ENCODE results near the gene TOMM40L.

The TOMM40L gene
- 5.1 reads per million, percentile 20 among the genes with 10 or more reads in this experiment for total RNA-seq

DNA sequence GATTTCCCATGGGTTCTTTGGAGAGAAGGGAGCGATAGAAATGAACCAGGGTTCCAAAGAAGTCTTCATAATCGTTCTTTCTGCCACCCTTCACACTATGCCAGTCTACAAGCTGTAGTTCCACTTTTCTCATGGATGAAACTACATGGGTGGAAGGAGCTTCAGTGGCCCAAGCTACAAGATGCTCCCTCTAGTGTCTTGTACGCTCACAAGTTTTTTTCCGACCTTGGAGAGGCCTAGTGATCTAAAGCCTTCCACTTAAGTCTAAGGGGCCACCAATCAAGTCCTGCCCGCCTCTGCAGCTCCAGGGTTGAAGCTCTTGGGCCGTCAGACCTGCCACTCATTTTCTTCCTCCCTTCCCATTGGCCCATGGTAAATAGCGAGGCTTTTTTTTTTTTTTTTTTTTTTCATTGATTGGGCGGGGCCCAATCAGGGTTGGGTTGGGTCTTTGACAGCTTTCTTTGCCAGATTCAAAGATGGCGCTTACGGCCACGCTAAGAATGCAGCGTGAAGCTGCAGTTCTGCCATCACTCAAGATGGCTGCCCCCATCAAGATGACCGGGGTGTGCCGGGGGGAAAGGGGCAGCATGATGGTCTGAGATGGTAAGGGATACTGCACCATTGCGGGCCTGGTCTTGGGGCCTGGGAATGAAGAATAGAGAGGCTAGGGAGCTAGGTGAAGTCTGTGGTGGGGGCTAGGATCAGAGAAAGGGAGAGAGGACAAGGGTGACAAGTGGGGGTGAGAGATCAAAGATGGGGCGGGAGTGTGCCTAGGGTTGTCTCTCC lies at the start of gene TOMM40L:
TSS of gene TOMM40L (plus strand) at position 527 of the 786 bp plus-strand sequence. CDS start 430 bp downstream, outside the sequence.
- DNase-seq = peak; percentile 87

DNA sequence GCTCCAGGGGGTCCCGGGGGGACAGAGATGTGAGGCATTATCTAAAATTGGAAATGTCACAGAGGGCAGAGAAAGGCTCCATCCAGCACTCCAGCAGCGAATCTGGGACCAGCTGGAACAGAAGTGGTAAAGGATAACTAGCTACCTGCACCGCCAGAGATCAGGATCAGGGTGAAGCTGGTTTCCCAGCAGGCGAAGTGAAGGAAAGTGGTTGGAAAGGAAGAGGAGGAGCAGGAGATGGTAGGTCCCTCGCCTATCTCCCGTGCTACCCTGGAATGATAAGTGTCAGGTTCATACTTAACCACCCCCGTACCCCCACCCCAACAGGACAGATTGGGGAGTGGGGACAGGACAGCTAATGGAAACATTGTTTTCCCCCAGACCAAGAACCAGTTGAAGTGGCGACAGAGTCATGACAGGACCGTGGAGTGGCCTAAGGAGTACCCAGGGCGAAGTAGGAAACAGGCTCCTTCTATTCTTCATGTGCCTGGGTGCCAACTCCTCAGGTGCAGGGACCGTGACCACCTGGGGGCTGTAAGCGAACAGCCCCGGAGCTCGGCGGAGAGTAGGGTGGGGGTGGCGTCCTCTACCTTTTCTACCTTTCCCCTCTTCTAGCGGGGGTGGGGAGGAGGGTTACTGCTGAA lies 49.3 kb upstream of the TOMM40L start:
- DNase-seq = no peak

DNA sequence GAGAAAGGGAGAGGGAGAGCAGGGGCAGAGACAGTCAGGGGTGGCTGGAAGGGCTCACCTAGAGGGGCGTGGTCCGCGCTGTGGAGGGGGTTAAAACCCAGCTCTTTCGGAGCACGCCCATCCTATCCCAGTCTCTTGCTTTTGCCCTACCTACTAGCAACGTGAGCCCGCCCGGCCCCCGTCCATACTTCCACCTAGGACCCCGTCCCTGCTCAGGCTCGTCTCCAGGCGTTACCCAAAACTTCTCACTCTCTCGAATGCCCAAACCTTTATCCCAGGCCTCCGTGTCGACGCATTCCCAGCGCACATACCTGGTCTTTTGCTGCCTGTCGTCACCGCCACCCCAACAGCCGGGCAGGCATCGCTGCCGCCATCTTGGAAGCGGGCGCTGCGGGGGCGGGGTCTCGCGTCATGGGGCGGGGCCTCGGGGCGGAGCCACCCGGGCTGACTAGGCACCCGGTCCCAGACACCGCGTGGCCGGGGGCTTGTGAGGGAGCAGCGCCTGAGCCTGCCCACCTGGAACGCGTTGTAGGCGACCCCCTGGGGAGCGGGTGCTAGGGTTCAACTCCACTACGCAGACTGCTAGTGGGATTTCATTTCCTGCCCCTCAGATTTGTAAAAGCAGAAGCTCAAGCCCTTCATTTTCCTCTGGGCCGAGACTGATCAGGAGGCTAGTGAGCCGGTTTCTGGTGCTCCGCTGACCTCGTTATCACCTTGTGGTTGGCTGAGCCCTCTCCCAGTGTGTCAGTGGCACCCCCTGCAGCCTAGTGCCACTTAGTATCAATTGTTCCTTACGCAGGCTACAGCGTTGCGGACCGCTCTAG lies 48.5 kb upstream of the TOMM40L start, which contains the start of gene B4GALT3:
TSS of gene B4GALT3 (minus strand) at position 396 of the 824 bp plus-strand sequence. CDS start 1,447 bp downstream, outside the sequence.
- peak; percentile 88 for DNase-seq

DNA sequence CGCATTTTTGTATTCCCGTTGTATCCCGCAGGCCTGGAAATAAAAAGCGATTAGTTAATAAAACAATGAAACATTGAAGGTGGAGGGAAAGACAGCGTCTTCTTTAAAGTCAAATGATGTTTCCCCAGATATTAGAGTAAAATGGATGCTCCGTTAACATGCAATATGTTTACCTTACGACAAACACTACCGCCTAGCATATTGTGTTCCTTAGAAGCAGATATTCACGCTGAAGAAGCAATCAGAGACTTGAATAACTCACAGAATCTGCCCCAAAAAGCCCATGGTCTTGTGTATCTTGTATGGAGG lies 48.0 kb upstream of the TOMM40L start:
- DNase-seq = no peak

DNA sequence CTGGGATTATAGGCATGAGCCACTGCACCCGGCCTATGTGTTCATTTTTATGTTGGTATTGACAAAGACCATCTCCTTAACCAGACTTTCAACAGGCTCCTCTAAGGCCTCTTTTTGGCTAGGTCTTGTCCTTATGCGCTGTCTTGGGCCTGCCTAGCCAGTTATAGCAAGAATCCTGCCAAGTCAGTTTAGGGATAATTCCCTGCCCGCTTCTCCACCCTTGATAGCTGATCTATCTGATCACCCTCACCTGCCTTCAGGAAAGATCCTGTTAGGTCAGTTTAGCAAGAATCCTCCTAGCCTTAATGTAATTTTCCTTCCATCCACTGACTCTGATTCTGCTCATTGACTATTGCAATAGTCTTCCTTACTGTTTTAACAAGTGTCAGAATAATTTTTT lies 46.2 kb upstream of the TOMM40L start:
- no peak for DNase-seq

GRCh38 chr1:161180639-161181038 lies 45.2 kb upstream of the TOMM40L start:
- no peak for DNase-seq

DNA sequence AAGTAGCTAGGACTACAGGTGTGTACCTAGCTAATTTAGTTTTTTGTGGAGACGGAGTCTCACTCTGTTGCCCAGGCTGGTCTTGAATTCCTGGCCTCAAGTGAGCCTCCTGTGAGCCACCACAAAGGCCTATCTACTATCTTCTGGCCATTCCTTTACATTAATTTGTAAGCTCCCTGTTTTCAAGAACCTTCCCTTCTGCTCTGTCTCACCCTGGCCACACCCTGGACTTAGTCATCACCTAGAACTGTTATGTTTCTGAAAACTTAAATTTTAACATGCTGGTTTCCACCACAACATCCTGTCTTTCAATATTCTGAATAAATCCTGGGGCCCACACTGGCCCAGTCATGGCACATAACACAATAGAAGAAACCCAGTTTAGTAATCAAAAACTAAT lies 43.6 kb upstream of the TOMM40L start:
- DNase-seq = peak; percentile 41

DNA sequence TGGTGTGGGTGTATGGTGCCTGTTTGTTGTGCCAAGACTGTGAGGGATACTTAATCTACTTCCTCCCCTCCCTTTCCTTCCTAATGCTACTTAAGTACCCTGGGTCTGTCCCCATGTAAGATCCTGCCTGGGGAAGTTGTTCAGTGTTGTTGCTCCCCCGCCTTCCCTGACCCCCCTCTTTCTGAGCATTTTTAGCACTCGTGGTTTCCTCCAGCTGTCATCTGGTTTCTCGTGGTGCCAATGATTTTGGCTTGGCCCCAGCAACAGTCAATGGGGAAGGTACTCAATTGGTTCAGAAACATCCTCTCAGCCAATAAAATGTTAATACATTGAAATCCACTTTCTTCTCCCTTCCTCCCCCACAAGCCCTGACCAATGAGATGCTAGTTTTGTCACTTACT lies 40.6 kb upstream of the TOMM40L start:
- DNase-seq = peak; percentile 69

- no peak for DNase-seq
These were observed 40.0 kb upstream of the TOMM40L start for GRCh38 chr1:161185732-161186311.

GRCh38 chr1:161187311-161187710 lies 38.5 kb upstream of the TOMM40L start:
- DNase-seq = no peak

GRCh38 chr1:161188381-161188780 lies 37.5 kb upstream of the TOMM40L start:
- no peak for DNase-seq

- no peak for DNase-seq
These were observed 36.8 kb upstream of the TOMM40L start for GRCh38 chr1:161189036-161189435.

DNA sequence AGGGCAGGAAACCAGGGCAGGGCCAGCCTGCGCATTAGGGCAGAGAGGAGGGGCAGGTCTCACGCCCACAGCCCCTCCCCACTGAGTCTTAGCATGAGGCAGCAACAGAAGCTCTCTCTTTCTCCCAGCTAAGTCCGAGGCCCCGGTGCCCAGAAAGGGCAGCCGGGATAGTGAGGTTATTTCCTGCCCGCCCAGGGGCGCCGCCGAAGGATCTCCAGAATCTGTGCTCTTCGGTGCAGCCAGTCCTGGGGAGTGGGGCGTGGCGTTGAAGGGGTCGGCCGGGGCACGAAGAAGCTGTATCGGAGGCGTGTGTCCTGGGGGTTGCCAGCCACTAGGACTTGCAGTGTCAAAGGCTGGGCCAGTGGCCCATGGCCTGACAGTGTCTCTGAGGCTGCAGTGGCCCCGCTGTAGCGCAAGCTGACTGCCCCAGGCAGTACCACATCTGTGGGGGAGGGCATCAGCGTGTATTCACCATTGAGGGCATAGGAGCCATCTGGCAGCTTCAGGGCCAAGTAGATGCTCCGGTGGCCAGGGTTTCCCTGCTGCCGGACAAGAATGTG lies 34.8 kb upstream of the TOMM40L start:
- DNase-seq = no peak

DNA sequence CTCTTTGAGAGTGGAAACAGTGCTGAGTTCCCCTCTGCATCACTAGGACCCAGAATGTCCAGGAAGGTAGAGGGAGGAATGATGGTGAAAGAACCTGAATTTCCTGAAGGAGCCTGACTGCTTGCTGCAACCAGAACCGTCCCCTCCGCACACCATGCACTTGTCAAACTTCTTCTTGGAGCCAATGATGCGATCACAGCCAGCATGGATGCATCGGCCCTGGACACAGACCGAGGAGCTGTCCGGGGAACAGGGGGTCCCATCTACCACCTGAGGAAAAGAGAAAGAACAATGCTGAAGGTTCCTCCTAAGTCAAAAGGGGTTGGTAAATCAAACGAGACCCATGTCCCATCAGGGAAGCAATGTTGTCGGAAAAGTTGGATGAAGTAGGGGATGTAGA lies 33.9 kb upstream of the TOMM40L start:
- DNase-seq = no peak

DNA sequence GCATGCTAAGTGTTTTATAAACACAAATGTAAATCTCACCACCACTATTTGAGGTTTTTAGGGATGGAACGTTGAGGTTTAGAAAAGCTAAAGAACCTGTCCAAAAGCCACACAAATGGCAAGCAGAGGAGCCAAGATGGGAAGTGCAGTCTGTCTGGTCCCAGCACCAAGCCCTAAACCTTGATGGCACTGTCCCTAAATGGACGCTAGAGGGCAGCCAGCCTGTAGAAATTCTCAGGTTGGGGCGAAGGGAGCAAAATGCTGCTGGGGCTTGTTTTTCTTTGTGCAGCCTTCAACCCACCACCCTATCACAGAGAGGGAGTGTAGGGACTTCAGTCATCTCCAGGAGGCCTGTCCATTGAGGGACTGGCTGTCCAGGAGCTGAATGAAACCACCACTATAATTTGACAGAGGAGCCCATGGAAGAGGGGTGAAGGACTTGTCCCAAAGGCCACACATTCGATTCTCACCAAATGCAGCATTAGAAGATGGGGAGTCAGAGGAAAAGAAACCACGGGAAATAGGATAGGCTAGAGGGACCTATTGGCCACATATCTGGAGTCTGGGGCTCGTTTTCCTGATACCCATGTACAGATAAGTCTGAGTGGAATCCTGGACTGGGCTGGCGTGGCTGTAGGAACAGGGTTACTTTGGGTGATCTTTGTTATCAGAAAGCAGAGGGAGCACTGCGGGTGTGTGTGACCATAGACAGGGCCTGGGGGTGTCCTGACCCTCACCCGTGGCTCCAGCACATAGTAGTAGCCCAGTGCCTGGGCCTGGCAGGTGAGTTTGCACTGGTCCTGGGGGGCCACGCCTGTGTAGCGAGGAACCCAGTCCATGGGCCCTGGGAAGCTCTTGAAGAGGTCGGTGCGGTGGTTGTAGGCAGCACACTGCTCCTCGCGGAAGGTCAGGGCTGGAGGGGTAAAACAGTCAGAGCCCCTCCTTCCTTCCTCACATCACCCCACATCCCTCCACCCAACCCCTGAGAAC lies 33.1 kb upstream of the TOMM40L start:
- peak; percentile 61 for DNase-seq

DNA sequence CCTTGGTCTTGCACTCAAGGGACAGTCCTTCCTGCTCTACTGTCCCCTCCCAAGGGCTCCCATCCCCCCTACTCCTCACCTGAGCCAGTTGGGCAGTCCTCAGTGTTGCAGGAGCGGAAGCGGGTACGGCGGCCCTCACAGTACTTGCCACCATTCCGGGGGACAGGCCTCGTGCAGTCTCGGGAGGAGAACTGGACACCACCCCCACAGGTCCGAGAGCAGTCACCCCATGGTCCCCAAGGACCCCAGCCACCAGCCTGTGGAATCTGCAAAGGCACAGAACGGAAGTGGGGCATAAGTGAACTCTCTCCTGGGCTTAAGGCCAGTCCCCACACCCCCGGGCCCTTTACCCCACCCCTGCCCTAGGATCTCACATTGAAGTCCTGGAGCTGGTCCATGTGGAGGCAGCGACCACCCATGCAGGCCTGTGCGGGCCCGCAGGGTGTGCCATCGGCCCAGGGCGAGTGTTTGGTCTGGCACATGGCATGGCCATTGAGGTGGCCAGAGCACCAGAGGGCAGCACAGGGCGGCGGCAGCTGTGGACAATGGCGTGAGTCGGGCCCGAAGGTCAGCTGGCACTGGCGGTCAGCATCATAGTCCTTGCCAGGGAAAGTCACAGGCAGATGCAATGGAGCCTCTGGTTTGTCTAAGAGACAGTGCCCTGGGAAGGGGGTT lies 32.2 kb upstream of the TOMM40L start:
- no peak for DNase-seq

GRCh38 chr1:161195171-161195570 lies 30.7 kb upstream of the TOMM40L start:
- DNase-seq = no peak

GRCh38 chr1:161196111-161196510 lies 29.7 kb upstream of the TOMM40L start:
- no peak for DNase-seq

DNA sequence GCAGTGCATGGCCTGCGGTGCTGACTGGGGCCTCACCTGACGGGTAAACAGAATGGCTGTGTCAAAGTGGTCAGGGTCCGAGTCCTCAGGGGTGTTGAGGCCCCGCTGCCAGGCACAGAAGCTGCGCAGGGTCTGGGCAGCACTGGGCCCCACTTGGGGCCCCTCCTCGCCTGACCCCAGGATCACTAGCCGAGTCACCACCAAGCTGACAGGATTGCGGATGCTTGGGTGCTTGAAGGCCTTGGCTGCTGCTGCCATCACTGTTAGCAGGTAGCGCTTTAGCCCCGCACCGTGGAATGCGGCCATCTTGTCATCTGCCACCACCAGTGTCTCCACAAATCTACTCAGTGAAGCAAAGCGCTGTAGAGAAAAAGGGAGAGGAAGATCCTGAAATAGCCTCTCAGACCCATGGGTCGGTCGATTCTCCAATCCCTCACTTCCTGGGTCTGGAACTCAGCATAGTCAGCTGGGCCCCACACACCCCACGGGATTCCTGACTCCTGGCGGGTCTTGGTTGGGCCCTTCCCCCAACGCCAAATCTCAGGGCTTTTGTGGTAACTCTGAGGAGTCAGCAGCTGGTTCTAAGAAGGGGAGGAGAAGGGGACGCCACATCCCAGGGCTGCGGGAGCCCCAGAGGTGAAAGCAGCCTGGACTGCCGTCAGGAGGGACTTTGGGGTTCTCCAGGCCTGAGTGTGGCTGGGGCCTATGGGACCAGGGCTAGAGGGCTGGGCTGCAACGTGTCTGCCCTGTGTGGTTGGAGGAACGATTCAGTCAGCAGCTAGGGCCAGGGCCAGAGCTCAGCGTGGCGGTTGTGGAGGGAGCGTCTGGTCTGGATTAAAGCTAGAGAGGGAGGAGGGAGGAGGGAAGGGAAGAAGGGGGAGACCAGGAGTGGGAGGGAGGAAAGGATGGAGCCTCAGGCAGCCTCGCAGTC lies 29.1 kb upstream of the TOMM40L start:
- DNase-seq = no peak
